Heart left ventricle (tissue), 13 donors: ENCODE data around the gene TRMT1.

Experiments used
- POLR2A ChIP-seq, 2 donors: fragments of 450-650 bp; IDR thresholded peaks; one replicate each; pipeline ENCODE4 v1.6.1; 2017; ENCODE audit warnings: antibody characterized with exemption in 2 of 2, mild to moderate bottlenecking in 2 of 2, moderate library complexity in 2 of 2
- TF ChIP-seq, protein P1 (sequence below), 12 donors: fragments of 200-600 bp; sonication (generic) in 4 of 12; IDR thresholded peaks; one replicate each; pipeline versions ENCODE4 v1.5.0 to v1.8.0; 2018 to 2022; ENCODE audit warnings: antibody characterized with exemption in 12 of 12, mild to moderate bottlenecking in 5 of 12
- donor health status: ischemic (EF 13 %, LVEDD 7.1; RV severe dilation, severe dysfunction).
- donor health status: DM: no; HTN: yes; CAD: no.
- donor health status: DM: no; HTN: no; CAD: no.
- donor health status: ischemic (EF 25% LVEDD 6.9; RV normal size, moderate dysfunction).
- donor health status: ischemic (EF 25% LVEDD 5.7; RV mildly dilated, moderate dysfunction).
- donor health status: ischemic (EF 35%, LVEDD 5.7; RV mildly dilated, moderate dysfunction).
- donor health status: nonischemic (EF 11% LVEDD 7.7; RV severe dilation, severe dysfunction).
- donor health status: DM: yes; HTN: yes; CAD: no.
- donor health status: PGD.
- donor health status: ischemic (EF 29% LVEDD 5.4; RV normal size, mild dysfunction).
- donor health status: nonischemic (EF 23%, LVEDD 6.1; RV moderate dilation, normal function).

DNA sequence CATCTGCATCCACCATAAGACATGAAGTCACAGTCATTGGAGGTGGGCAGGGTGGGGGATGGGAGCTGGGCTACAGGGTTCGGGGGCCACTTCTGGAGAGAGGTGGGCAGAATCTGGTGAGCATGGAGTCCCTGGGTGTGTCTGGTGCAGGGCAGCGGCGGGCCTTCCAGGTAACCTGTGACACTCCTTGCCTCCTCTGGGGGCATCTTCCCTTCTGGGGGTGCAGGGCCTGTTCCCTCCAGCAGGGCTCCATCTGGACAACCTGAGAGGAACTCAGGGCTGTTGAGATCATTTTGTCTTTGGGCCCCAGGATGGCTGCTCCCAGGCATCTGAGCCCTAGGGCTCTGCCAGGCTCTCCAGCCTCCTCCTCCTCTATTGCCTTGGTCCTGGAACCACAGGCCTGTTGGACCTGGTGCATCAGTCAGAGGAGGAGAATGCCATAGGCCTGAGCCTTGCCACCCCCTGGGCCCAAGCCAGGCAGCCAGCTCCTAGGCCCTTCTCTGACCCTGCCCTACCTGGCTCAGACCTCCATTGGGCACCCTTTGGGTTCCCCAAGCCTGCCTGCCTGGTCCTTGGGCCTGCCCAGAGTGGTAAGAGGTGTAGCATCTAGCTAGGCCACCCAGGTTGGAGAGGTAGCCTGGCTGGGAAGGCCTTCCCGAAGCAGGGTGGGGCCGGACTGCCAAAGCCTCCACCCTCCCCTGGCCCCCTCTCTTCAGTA is 27.2 kb downstream of the TRMT1 start:
- TF ChIP-seq, protein P1, sequence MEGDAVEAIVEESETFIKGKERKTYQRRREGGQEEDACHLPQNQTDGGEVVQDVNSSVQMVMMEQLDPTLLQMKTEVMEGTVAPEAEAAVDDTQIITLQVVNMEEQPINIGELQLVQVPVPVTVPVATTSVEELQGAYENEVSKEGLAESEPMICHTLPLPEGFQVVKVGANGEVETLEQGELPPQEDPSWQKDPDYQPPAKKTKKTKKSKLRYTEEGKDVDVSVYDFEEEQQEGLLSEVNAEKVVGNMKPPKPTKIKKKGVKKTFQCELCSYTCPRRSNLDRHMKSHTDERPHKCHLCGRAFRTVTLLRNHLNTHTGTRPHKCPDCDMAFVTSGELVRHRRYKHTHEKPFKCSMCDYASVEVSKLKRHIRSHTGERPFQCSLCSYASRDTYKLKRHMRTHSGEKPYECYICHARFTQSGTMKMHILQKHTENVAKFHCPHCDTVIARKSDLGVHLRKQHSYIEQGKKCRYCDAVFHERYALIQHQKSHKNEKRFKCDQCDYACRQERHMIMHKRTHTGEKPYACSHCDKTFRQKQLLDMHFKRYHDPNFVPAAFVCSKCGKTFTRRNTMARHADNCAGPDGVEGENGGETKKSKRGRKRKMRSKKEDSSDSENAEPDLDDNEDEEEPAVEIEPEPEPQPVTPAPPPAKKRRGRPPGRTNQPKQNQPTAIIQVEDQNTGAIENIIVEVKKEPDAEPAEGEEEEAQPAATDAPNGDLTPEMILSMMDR (IDR thresholded peaks at IDR 0.05), result peak in 1 of 12 donors; percentile 12
- TF ChIP-seq POLR2A (IDR thresholded peaks at IDR 0.05), result no peak
